HuH-7 (cell line): ENCODE data around the gene TEX30.

Experiments
- DNase-seq: peaks from one replicate; pipeline ENCODE4 v3.0.0; 2011; ENCODE audit warnings: low spot score

The TEX30 gene

DNA sequence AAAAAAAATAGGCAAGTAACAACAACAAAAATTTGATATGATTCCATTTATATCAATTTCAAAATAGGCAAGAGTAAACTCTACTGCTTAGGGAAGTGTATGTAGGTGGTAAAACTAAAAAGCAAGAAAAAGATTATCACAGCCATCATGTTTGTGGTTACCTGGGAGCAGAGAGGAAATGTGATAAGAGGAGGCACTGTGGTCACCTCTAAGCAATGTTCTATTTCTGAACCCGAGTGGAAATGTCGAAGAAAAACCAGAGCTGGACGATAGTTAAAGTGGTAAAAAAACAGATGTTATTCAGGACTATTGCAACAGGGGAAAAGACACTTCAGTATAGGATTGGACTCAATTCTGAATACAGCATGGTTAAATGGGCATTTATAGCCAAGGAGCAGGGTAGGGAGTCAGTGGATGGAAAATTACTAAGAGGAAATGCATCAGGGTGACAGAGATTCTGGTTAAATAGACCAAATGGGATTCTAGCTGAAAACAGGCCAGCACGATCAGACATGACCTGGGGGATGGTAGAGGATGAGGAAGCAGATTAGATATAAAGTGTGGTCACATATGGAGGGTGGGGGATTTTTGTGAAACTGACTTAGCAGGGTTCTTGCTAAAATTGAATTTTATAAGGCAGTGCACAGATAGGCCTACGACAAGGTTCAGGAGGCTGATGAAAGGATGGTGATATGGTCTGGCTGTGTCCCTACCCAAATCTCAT is 6.0 kb upstream of the TEX30 start:
- no peak for DNase-seq

DNA sequence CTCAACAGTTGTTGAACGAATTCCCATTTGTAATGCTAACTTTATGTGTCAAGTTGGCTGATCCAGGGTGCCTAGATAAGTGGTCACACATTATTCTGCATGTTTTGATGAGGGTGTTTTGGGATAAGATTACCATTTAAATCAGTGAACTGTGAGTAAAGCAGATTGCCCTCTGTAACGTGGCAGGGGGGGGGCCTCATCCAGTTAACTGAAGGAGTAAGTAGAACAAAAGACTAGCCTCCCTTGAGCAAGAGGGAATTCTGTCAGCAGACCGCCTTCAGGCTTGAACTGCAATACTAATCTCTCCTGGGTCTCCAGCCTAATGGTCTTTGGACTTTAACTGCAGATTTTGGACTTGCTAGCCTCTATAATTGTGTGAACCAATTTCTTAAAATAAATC is 4.2 kb upstream of the TEX30 start:
- DNase-seq = no peak

DNA sequence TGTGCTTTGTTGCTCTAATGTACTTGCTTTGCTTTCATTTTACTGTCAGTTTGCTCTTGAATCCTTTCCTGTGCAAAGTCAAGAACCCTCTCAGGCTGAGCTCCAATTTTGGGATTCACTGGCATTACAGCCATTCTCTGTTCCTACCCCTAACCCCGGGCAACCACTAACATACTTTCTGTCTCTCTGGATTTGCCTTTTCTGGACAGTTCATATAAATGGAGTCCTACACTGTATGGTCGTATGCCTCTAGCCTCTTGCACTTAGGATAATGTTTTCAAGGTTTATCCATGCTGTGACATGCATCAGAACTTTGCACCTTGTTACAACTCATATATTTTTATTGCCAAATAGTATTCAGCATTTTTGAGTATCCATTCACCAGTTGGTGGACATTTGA is 2.7 kb upstream of the TEX30 start:
- no peak for DNase-seq

DNA sequence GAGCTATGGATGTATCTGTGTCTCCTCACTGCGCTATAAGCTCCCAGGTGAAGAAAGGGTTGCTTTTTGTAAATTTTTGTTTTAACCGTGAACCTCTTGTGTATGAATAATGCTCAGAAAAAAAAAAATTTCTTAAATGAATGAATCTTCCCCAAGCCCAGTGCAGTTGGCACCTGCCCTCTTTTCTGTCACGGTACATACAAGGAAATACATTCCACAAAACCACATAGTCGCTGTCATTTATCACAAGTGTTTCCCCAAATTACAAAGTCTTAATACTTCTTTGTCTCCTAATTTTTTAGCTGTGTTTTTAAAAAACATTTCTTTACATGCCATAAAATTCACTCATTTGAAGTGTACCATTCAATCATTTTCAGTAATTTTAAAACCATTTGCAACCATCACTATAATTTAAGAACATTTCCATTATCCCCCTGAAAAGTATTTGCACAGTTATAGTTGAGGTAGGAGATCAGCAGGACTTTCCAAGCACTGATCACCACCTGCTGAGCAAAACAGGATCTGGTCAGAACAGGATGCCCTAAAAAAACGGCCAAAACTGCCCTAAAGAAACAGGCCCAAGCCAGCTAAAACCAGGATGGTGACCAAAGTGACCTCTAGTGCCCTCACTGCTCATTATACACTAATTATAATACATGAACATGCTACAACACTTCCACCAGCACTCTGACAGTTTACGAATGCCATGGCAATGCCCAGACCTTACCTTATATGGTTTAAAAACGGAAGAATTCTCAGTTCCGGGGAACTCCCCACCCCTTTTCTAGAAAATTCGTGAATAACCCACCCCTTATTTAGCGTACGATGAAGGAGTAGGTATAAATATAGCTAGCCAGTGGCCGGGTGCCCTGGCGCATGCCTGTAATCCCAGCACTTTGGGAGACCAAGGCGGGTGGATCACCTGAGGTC is 1.3 kb upstream of the TEX30 start:
- no peak for DNase-seq

DNA sequence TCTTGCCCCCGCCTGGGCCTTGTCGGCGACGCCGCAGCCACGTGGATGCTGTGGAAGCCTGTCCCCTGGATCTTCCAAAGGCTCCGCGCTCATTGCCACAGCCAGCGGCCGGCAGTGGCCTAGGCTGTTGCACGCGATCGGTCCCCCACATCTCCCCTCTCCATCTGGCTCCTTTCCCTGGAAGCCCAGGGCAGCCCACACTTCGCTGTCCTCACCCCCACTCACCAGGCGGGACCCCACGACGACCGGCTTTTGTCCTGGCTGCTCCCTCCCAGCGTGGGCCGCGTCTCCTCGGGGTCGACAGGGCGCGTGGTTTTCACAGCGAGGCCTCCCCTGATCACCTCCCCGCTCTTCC is 605 bp upstream of the TEX30 start:
- DNase-seq = peak; percentile 0

DNA sequence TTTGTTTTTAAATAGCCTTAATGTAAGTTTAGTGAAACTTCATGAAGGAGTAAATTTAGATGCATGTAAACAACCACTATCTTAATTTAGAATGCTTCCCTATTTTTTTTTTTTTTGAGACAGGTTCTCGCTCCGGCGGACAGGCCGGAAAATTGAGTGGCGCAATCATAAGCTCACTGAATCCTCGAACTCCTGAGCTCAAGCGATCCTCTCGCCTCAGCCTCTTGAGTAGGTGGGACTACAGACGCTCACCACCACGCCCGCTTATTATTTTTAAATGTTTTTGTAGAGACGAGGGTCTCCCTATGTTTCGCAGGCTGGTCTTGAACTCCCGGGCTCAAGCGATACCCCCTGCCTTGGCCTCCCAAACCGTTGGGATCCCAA is 1.6 kb downstream of the TEX30 start:
- DNase-seq = no peak

DNA sequence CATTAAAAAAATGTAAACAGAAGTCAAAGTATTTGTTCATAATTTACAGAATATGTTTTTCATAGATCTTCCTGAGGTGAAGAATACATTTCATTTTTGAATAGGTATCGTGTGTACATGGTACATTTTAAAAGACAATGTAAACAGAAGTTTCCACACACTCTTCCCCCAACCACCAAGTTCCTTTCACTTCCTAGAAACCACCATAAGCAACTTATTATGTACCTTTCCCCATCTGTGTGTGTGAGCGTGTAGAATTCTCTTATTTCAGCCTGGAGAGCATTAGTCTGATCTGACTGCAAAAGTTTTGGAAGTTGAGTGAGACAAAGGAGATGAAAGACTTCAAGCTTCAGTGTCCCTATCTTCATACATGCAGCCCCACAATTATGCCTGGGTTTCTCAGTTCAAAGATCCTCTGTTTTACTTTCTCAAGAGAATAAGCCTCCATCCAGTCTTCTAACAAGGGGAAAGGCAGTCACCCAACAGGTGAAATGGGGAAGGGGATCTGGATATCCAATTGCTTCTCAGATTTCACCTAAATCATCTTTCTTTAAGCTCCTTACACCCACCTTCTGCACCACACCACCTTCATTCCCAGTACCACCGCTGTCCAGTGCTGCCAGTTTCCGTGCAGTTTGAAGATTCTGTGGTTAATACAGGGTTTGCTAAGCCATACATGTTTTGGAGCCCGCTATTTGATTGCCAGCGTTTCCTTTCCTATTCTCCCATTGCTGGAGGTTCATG is 2.1 kb downstream of the TEX30 start:
- DNase-seq = no peak

DNA sequence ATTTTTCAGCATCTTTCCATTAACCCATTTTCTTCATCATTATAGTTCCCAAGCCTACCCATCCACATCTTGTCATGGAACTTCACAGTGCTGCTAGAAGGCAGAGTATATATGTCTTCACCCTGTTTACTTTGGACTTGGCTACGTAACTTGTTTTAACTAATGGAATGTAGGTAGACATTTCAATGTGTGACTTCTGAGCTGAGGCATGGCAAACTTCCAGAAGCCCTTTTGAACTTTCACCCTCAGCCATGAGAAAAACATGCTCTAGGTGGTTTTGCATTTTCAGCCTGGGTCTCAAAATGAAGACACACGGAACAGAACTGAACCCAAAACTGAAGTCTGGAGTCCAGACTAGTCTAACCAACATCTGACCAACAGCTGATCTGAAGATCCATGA is 3.2 kb downstream of the TEX30 start:
- peak; percentile 6 for DNase-seq

DNA sequence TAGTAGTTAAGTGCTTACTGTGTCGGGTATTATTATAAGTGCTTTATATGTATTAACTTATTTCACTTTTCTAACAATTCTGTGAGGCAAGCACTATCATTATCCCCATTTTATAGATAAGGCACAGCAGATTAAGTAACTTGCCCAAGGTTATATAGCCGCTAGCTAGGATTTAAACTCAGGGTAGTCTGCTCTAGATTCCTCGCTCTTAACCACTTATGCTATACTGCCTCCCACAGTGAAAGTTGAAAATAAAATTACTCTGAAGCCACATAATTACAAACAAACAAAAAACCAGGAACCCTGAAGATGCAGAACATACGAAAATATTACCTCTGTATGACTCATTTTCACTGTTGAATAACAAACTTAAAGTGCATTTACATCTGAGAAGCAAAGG is 3.9 kb downstream of the TEX30 start:
- DNase-seq = no peak

DNA sequence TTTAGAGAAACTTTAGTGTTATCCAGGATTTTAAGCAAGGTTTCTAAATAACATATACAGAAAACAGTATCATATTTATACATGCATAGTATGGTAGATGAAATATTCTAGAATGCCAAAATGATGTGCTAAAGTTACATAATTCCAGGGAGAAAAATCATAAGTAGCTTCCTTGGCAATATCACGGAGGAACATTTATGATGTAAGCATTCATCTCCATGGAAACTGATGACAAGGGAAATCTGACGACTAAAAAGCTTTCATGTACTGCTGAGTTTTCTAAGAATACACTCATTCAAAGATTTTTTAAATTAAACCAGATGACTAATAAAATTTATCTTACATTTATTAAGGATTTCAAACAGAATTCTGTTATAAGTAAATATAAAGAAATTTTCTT is 4.7 kb downstream of the TEX30 start:
- no peak for DNase-seq

DNA sequence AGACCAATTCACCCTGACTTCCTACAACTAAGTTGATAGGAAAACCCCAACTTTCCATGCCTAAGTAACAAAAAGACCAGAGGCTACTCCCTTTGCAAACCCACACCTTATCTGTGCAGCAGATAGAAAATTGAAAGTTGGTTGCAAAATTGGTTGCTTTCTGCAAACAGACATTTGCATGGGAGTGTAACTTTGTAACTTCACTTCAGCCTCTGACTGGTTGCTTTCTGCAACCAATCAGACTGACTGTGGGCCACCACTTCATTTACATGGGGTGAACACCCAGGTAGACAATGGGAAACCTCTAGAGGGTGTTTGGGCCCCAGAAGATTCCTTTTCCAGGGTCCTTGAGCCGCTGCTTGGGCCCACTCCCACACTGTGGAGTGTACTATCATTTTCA is 9.8 kb downstream of the TEX30 start:
- DNase-seq = no peak

DNA sequence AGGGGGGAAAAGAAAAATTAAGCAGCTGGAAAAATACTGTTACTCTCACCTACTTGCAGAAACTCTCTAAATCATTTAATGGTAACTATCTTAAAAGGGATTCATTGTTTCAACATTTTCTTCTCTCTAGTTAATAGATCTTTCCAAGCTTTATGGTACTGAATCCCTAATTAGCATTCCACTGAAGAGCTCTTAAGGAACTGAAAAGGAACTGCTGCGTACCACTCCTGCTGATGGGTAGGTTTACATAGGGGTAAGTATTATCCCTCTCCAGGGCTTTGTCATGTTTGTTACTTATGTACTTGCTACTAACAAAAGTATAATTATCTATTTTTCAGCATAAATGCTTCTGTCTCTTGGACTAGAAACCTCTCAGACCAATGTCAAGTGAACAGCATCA is 12.5 kb downstream of the TEX30 start:
- no peak for DNase-seq

DNA sequence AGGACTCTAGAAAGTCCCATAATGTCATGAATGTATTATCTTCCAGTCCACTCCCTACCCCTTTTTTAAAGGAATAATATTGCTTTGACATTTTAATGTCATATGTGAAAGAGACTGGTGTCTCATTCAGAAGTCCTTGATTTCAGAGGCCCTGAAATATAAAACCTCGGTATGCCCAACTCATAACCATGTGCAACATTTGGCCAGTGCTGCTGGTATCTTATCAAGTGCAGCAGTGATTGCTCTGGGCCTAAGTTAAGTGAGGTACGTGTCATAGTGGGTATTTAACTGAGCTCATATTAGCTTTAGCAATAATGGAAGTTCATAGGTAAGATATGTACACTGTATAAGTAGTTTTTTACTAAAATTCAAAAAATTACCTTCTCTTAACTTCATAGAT is 14.7 kb downstream of the TEX30 start:
- DNase-seq = no peak

DNA sequence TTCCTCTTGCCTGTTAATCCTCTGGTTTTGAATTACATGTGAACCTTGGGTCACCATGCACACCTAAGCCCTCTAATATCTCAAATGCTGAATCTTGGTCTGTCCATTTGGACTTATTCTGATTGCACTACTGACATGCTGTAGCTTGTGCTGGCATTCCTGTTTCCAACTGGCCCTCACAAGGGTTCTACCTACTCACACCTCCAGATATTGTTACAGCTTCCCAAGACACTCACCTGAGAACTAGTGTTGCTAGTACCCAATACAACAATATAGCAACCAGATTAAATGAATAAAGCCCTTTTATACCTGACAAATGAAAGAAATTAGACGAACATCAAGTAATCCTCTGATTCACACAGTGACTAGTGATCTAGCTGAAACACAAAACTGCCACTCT is 16.6 kb downstream of the TEX30 start:
- DNase-seq = no peak

DNA sequence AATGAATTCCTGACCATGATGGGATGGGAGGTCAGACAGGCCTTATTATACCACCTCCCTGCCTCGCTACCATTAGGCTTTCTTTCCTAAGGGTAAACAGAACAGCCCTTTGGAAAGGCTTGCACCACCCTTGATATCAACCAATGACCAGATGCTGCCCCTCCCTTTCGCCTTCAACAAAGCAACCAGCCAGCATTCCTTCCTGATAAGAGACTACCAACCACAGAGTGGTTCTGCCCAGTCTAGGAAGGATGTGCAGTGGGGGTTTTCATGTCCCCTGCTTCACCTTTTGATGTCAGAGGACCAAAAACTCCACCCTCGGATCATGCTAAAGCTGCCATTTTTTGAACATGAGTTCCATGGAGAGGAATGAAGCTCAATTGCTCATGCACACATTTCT is 21.7 kb downstream of the TEX30 start:
- DNase-seq = no peak

DNA sequence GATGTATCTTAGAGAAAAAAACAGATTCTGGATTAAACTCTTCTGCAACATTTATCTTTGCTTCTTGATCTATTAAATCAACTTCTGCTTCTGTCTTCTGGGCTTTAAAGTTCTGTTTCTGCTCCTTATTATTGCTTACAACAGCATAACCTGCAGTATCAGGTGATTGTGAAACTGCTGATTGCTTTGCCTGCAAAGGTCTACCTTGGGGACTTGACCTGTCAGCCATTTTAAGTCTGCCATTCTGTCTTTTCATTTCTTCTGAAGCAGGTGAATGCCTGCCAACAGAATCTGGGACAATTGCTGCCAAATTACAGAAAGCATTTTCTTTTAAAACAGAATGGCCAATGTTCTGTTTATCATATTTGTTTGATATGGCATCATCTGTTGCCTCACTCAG is 31.1 kb downstream of the TEX30 start:
- DNase-seq = no peak

DNA sequence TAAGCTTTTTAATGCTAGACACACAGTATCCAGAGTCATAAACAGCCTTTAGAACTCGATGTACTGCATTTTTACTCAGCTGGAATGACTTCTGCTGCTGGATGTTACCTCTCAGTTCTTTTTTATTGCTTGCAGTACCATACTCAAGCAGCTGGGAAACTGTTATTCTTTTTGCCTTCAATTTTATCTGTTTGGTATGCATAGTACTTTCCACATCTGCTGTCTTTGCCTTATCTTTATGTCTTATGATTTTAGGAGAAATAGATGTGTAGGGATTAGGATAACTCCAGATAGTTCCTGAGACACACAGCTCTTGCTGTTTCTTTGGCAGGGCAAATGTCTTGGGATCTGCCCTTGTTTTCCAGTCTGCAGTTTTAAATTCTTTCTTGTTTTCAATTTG is 31.5 kb downstream of the TEX30 start:
- no peak for DNase-seq

DNA sequence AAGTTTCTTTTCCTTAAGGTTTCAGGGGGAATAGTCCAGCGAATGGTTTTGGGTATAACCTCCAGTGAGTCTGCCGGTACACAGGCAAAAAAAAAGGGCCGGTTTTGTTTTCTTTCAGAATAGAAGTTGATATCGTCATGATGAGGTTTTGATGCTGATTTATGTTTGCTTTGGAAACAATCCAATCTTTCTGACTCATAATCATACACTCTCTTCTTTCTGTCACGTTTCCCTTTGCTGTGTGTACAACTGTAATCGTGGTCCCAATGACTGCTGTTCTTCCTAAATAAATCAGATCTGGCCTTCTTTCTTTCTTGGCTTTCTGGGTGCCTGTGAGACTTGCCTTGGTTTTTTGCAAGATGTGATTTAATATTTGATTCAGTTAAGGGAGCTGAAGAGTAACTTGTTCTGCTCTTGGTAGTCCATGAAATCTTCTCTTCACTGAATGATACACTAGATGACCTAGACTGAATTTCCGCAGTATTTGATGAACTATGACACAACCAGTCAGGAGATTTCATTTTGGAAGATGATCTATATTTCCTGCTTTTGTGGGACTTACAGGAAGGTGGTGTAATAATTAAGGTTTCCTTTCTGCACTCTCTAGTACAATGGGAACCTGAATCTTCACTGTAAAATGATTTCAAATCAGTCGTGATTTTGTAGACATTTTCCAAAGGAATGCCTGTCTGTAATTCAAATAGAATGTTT is 43.9 kb downstream of the TEX30 start:
- DNase-seq = no peak

DNA sequence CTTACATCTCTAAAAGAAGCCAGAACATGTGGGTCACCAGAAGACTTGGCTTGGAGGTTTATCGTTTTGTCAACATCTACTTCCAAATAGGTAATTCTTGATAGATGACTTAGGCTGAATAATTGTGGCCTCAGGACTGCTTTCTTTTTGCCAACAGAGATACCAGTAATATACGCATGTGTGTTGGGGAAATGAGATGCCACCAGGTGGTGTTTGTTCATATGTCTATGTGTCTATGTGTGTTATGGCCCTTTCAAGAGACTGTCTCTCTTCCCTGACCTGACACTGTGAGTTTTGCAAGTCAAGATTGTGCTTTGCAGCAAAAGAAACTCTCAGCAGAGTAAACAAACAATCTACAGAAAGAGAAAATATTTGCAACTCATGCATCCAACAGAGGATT is 47.2 kb downstream of the TEX30 start:
- DNase-seq = no peak

DNA sequence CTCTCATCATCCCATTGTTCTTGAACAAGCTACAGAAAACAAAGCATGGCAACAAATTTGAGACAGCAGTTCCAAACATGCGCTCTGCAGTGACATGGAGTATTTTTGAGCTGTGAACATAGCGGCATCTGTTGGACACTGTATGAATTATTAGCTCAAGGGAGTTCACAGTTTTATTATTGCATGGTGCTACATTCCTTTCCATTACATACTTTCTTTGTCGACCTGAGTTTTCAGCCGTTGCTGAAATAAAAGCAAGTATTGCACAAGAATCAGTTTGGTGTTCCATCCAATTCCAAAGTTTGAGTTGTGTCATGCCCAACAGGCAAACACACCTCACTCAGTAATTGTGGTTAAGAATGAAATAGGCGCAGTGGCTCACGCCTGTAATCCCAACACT is 48.7 kb downstream of the TEX30 start:
- DNase-seq = peak; percentile 16

DNA sequence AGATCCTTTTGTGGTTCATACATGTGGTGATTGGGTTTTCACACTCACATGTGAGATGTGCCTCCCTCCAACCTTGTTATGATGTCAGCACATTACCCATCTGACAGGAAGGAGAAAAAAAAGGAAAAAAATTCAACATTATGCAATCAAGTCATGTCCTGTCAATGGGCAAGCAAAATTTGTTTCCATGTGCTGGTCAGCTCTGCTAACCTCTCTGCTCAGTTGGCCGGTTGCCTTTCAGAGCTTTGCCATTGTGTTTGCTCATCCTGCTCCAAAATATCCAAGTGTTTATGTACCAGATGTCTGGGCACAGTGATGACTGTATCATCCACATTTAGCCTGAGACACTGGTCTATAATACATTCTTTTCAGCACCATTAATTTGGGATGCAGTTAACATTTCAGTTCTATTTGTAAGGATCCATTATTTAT is 51.8 kb downstream of the TEX30 start:
- DNase-seq = no peak

DNA sequence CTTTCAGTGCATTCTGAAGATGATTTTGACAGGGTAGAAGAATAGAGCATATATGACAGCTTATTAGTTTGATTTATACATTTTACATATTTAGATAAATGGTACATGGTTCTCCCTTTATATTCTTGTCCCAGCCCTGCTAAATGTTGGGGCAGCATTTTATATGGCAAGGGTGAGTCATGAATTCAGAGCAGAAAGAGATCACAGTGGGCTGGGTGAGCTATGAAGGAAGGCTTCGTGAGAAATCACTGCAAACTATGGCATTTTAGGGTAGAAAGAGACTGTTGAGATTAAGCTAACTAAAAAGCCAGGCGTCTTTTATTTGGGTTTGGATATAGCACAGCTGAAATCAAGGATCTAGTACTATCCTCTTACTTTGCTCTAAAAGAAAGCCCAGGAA is 54.8 kb downstream of the TEX30 start:
- DNase-seq = no peak
